Stimulated activated CD4-positive, alpha-beta T cell treated with anti-CD3 and anti-CD28 coated beads, Interleukin-15, amount 100 ng/mL, for 24 hours (primary cell): ENCODE results near the gene PIEZO1.

Experiments
- DNase-seq: peaks from one replicate; pipeline ENCODE4 v3.0.0-alpha.2; 2020

PIEZO1 gene

GRCh38 chr16:88747588-88748301, 37.3 kb downstream of the PIEZO1 start:
- DNase-seq = peak; percentile 56

- DNase-seq = no peak
Measured at GRCh38 chr16:88746506-88746905, 38.5 kb downstream of the PIEZO1 start.

DNA sequence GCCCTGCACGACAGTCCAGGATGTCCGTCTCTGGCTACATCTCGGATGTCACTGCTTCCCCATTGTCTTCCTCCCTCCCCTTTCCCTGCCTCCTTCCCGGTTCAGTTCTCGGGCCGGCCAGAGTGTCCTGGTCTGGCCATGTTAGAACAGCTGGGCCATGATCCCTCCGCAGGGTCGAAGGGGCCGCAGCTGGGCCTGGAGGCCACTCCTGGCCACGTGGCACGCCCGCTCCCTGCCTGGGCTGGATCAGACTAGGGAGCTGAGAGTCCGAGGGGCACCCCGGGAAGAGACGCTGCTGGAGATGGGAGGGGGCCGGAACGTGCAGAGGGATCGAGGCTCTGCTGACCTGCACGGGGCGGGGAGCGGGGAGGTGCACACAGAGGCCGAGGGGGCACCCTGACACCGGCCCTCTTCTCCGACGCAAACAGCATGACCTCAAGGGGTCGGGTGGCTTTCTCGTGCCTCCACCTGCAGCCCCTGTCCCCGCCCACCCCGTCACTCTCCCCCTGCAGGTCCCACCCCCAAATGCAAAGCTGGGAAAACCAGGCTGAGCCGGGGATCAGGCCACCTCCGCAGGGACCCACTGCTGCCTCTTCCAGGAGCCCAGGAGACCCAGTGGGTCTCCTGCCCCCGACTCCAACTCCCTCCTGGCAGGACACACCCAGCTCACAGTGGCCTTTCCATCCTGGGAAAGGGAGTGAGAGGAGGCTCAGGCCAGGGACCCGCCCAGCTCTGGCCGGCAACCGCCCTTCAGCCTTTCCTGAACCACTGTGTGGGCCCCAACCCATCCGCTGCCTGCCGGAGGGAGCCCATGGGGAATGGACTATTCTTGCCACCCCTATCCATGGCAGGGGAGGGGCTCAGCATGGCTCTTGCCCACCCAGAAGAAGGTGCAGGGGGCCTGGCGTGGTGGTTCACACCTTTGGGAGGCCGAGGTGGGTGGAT, 40.2 kb downstream of the PIEZO1 start:
- DNase-seq = no peak

DNA sequence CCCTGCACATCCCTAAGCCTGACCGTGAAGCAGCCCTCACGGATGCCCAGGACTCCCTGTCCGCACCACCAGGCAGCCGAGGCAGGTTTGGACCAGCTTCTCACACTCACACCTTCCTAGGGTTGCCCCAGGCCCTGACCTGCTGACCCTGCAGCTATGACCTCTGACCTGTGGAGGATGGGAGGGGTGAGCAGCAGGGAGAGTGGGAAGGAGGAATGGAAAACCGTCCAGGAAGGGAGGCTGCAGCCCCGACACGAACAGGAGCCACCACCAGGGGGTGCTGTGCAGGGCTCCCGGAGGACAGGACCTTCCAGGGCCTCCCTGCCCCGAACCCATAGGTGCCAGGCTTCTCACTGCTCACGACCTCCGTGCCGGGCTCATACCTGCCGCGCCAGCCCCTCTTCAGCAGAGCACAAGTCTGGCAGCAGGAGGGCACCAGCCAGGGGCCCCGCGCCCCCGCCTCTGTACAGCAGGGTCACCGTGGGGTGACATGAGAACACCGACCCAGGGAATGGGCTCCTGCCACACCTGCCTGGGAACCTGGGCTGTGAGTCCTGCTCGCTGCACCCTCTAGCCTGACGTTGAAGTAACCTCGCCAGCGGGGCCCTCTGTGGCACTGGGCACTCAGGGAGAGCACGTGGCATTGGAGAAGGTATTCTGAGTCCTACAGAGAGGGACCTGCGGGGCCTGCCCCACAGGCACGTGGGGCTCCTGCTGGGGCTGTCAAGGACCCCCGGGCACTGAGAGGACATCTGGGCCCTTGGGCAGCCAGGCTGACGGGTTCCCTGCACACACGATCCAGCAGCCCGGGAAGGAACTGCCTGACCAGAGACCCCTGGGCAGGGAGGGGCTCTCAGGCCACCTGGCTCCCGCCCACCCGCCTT, 41.1 kb downstream of the PIEZO1 start:
- DNase-seq = peak; percentile 85

GRCh38 chr16:88742896-88743605, 42.0 kb downstream of the PIEZO1 start:
- DNase-seq = no peak

GRCh38 chr16:88741368-88741767, 43.7 kb downstream of the PIEZO1 start:
- DNase-seq = no peak

DNA sequence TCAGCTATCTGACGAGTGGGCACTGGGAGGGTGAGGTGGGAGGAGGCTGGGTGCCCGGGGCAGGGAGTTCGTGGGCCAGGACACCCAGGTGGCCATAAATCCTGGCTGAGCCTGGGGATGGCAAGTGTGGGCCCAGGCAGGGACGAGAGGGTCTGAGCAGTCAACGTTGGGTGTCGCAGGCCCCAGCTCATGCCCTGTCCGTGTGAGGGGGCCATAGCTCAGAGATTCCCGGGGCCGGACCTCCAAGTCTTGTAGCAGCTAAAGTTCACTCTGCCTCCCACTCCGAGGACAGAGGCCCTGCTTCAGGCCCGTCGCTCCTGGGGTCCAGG, 44.3 kb downstream of the PIEZO1 start:
- DNase-seq = no peak

DNA sequence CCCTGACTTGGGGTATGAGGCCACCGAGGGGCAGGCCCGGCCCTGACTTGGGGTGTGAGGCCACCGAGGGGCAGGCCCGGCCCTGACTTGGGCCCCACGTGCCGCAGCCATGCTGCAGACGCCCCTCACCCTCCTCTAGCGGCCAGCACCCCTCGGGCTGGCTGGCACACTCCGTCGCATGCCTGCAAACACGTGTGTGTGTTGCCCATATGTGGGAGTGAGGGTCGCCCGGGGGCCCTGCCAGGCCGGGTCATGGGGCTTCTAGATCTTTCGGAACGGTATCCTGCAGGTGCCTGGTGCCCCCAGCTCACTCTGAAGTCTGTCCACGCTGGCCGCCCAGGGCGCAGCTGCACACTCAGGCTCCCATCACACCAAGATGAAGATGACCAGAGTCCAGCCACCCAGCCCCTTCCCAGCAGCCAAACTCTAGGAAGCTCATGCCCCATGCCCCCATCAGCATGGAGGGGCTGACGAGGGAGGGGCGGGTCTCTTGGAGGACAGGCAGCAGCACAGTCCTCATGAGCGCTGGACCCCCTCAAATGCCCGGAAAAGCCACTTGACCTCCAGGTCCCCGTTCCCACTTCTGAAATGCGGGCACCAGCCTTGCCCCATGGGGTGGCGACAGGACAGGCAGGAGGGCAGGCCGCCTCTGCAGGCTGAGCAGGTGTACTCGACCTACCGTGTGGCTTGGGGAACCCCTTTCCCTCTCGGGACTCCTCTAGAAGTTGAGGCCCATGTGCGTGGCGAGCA, 44.9 kb downstream of the PIEZO1 start:
- DNase-seq = no peak

- DNase-seq = no peak
Measured at GRCh38 chr16:88739139-88739976, 45.7 kb downstream of the PIEZO1 start.

DNA sequence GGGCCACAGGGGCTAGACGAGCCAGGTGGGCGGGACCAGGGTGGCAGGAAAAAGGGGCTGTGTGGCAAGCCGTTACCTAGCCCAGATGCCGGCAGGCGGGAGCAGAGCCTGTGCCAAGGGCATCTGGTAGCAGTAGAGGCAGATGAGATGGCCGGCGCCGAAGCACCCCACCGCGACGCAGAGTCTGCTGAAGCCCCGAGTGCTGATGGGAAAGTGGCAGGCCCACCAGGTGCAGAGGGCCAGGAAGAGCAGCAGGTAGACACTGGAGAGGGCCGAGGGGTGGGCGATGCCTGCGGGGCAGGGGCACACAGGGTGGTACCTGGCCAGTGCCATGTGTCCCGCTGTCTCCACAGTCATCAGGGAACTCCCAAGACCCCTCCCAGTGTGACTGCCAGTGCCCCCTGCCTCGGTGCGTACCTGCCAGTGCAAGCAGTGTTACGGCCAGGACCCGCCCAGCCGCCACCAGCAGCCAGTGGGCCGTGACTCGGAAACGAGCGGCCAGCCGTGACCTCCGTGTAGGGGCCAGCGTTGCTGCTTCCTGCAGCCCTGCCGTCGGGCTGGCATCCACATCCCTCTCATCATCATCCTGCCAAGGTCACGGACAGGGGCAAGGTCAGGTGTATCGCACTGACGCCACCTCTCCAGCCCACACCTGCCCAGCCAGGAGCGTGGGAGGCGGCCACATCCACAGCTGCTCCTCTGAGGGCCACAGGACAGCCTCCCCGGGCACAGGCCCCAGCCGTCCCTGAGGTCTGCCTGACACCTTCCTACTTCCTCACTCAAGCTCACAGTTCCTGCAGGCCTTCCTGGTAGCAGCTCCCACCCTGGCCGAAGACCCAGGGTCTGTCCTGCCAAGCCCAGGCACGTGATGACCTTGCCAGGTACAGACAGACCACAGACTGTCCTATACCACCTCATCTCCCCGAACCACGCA, 46.6 kb downstream of the PIEZO1 start:
- DNase-seq = no peak

GRCh38 chr16:88737298-88738150, 47.5 kb downstream of the PIEZO1 start:
- peak; percentile 69 for DNase-seq

DNA sequence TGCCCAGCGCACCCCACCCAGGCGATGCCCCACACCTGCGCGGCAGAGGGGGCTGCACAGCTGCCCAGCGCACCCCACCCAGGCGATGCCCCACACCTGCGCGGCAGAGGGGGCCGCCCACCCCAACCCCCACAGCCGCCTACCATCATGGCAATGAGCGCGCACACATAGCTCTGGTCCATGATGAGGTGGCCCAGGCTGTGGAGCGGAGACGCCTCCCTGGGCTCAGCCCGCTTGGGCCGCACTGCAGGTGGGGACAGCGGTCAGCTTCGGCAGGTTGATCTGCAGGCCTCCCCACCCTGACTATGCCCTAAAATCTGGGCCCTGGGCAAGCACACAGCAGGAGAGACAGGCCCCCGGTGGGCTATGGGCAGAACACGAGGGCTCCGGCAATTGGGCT, 48.5 kb downstream of the PIEZO1 start:
- no peak for DNase-seq

- no peak for DNase-seq
Measured at GRCh38 chr16:88736088-88736487, 48.9 kb downstream of the PIEZO1 start.

DNA sequence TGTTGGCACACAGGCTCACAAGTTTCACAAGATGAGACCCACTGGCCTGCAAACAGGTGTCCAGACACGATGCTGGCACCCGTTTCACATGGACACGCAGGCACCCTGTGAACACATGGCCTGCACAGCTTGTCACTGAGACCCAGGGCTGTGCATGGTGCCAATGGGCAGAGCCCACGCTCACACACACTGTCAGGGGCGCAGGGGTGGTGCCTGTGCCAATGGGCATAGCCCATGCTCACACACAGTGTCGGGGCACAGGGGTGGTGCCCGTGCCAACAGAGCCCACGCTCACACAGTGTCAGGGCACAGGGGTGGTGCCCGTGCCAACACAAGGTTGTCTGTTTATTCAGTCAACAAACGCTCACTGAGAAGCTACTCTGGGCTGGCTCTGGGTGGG, 49.4 kb downstream of the PIEZO1 start:
- DNase-seq = no peak

- DNase-seq = no peak
Measured at GRCh38 chr16:88735121-88735520, 49.9 kb downstream of the PIEZO1 start.

DNA sequence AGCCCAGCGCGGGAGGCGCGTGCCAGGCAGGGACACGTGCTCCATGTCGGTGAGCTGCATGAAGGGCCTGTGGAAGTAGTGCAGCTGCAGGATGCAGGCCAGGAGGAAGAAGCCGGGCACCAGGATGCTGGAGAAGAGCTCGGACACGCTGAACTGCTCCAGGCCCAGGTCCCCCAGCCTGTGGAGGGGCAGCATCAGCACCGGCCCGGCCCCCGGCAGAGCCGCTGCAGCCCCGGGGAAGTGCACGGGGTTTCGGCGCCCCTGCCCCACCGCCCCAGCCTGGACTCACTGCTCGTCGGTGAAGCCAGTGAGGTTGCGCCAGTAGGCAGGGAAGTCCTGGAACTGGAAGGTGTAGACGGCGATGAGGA, 50.7 kb downstream of the PIEZO1 start:
- no peak for DNase-seq

GRCh38 chr16:88733630-88734360, 51.2 kb downstream of the PIEZO1 start:
- no peak for DNase-seq

GRCh38 chr16:88732961-88733294, 52.1 kb downstream of the PIEZO1 start:
- no peak for DNase-seq
